K562 (cell line): Measurements from ENCODE around the gene CMIP. TPM values are rescaled to one million over a fixed set of nuclear protein-coding genes. Genes with fewer than 3 reads are reported as not detected.

Experiments
- ARID2 ChIP-seq: fragments of 450-650 bp; IDR thresholded peaks from 2 replicates; pipeline ENCODE4 v1.6.1; 2017; ENCODE audit warnings: antibody characterized with exemption, mild to moderate bottlenecking
- BCOR ChIP-seq: fragments of 450-650 bp; IDR thresholded peaks from 2 replicates; pipeline ENCODE4 v1.6.1; 2016
- BMI1 ChIP-seq: fragments of 150-350 bp; IDR thresholded peaks from 2 replicates; pipeline ENCODE4 v1.6.1; 2014; ENCODE audit warnings: low read length
- CBFA2T2 ChIP-seq: fragments of 450-650 bp; conservative IDR thresholded peaks from 2 replicates; pipeline ENCODE4 v1.6.1; 2017; ENCODE audit warnings: mild to moderate bottlenecking
- ETV6 ChIP-seq, 3 experiments: fragments of 150-350 bp in 1 of 3; sonication (generic) in 1 of 3; formaldehyde crosslinking in 1 of 3; IDR thresholded peaks; 2 replicates each; pipeline versions ENCODE4 v1.6.1 to v1.8.0; 2014 to 2022; ENCODE audit warnings: borderline replicate concordance in 2 of 3, low read depth in 2 of 3, antibody characterized with exemption in 1 of 3, low read length in 1 of 3, mild to moderate bottlenecking in 1 of 3, missing genetic modification reagents in 1 of 3
- HLTF ChIP-seq: fragments of 450-650 bp; IDR thresholded peaks from 2 replicates; pipeline ENCODE4 v1.6.1; 2016
- IFI16 ChIP-seq: fragments of 250-450 bp; sonication (Bioruptor Pico); IDR thresholded peaks from 2 replicates; pipeline ENCODE4 v2.1.2; 2022; ENCODE audit warnings: mild to moderate bottlenecking, inconsistent platforms
- IRF2 ChIP-seq: sonication (generic); formaldehyde crosslinking; IDR thresholded peaks from 2 replicates; pipeline ENCODE4 v1.8.1; 2022; ENCODE audit warnings: mild to moderate bottlenecking, missing genetic modification reagents
- MAX ChIP-seq: sonication (generic); formaldehyde crosslinking; IDR thresholded peaks from 2 replicates; pipeline ENCODE4 v1.9.0; 2022; ENCODE audit warnings: mild to moderate bottlenecking, missing genetic modification reagents
- MCM7 ChIP-seq, 2 experiments: fragments of 450-650 bp; IDR thresholded peaks; 2 replicates each; pipeline ENCODE4 v1.6.1; 2016 to 2018
- NFATC3 ChIP-seq: fragments of 450-650 bp; IDR thresholded peaks from 2 replicates; pipeline ENCODE4 v1.6.1; 2017; ENCODE audit warnings: mild to moderate bottlenecking
- PHB2 ChIP-seq: fragments of 450-650 bp; IDR thresholded peaks from 2 replicates; pipeline ENCODE4 v1.6.1; 2017; ENCODE audit warnings: low read depth
- YBX1 ChIP-seq: fragments of 450-650 bp; IDR thresholded peaks from 2 replicates; pipeline ENCODE4 v1.7.1; 2016; ENCODE audit warnings: mild to moderate bottlenecking
- ZFPM2 ChIP-seq: fragments of 250-450 bp; sonication (Bioruptor Pico); IDR thresholded peaks from 2 replicates; pipeline ENCODE4 v1.5.1; 2022; ENCODE audit warnings: mild to moderate bottlenecking
- ZNF696 ChIP-seq: fragments of 250-450 bp; sonication (Bioruptor Pico); conservative IDR thresholded peaks from 2 replicates; pipeline ENCODE4 v1.4.0; 2020; ENCODE audit warnings: mild to moderate bottlenecking, moderate library complexity
- ZNF778 ChIP-seq: fragments of 450-650 bp; formaldehyde crosslinking; IDR thresholded peaks from 2 replicates; pipeline ENCODE4 v1.4.0; 2020; ENCODE audit warnings: mild to moderate bottlenecking, moderate library complexity
- polyA plus RNA-seq, 8 experiments: library from polyadenylated mRNA; depleted of rRNA in 4 of 8; stranded (reverse) in 5 of 8; unstranded in 3 of 8; fragments of >200 nt; fragmentation: Nextera tagmentation in 2 of 8; fragmentation: Illumina TruSeq in 1 of 8; extraction: Ambion mirVana in 2 of 8; extraction: Trizol in 1 of 8; gene quantifications; 2 replicates each; pipeline versions ENCODE4 v1.2.1 to v1.2.3, GENCODE V29; 2011 to 2014; ENCODE audit warnings: inconsistent platforms in 1 of 8, missing spikeins in 1 of 8
- total RNA-seq, 7 experiments: library from RNA; depleted of rRNA in 6 of 7; stranded (reverse); fragments of >200 nt in 6 of 7; fragmentation: Illumina TruSeq in 2 of 7; extraction: Trizol in 2 of 7; gene quantifications; 2 replicates each; pipeline versions ENCODE4 v1.2.1 to v1.2.3, GENCODE V29; 2011 to 2021; ENCODE audit warnings: low replicate concordance in 1 of 7
- TF ChIP-seq, protein P1 (sequence below): fragments of 450-650 bp; IDR thresholded peaks from 2 replicates; pipeline ENCODE4 v1.6.1; 2017; ENCODE audit warnings: antibody characterized with exemption
- TF ChIP-seq, protein P2 (sequence below): sonication (generic); formaldehyde crosslinking; IDR thresholded peaks from 2 replicates; pipeline ENCODE4 v1.9.0; 2022; ENCODE audit warnings: mild to moderate bottlenecking, missing genetic modification reagents
- TF ChIP-seq, protein P3 (sequence below): fragments of 450-650 bp; formaldehyde crosslinking; IDR thresholded peaks from 2 replicates; pipeline ENCODE4 v1.4.0; 2020; ENCODE audit warnings: mild to moderate bottlenecking
- TF ChIP-seq, protein P4 (sequence below): fragments of 250-450 bp; sonication (Bioruptor Pico); IDR thresholded peaks from 2 replicates; pipeline ENCODE4 v1.4.0; 2020

The CMIP gene
- total and polyA plus RNA-seq, 9 of the 15 experiments (the other 6 are each of a cell fraction or from before 2014, with no cell fraction given), result 0.94 to 82.5 (median 10.3) TPM

GRCh38 chr16:81614654-81615359 is 170.2 kb downstream of the CMIP start (continued):
- TF ChIP-seq, protein P1, sequence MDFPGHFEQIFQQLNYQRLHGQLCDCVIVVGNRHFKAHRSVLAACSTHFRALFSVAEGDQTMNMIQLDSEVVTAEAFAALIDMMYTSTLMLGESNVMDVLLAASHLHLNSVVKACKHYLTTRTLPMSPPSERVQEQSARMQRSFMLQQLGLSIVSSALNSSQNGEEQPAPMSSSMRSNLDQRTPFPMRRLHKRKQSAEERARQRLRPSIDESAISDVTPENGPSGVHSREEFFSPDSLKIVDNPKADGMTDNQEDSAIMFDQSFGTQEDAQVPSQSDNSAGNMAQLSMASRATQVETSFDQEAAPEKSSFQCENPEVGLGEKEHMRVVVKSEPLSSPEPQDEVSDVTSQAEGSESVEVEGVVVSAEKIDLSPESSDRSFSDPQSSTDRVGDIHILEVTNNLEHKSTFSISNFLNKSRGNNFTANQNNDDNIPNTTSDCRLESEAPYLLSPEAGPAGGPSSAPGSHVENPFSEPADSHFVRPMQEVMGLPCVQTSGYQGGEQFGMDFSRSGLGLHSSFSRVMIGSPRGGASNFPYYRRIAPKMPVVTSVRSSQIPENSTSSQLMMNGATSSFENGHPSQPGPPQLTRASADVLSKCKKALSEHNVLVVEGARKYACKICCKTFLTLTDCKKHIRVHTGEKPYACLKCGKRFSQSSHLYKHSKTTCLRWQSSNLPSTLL, result 0 out of 2 replicates have a peak, but pooled peaks have one; percentile 9
- TF ChIP-seq CBFA2T2, result no peak
- TF ChIP-seq, protein P2, sequence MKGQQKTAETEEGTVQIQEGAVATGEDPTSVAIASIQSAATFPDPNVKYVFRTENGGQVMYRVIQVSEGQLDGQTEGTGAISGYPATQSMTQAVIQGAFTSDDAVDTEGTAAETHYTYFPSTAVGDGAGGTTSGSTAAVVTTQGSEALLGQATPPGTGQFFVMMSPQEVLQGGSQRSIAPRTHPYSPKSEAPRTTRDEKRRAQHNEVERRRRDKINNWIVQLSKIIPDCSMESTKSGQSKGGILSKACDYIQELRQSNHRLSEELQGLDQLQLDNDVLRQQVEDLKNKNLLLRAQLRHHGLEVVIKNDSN, result 0 out of 2 replicates have a peak, but pooled peaks have one; percentile 10
- TF ChIP-seq BMI1, result no peak
- no peak for TF ChIP-seq ETV6 (IDR thresholded peaks at IDR 0.05; ENCODE audit: borderline replicate concordance in 1 of 2, low read depth in 2 of 2, low read length in 1 of 2)
- no peak for TF ChIP-seq ETV6 (CRISPR knock-in tag; IDR thresholded peaks at IDR 0.05; ENCODE audit: borderline replicate concordance)
- no peak for TF ChIP-seq ZNF696 (CRISPR knock-in tag)
- TF ChIP-seq ZFPM2 (CRISPR knock-in tag), result no peak
- TF ChIP-seq, protein P3, sequence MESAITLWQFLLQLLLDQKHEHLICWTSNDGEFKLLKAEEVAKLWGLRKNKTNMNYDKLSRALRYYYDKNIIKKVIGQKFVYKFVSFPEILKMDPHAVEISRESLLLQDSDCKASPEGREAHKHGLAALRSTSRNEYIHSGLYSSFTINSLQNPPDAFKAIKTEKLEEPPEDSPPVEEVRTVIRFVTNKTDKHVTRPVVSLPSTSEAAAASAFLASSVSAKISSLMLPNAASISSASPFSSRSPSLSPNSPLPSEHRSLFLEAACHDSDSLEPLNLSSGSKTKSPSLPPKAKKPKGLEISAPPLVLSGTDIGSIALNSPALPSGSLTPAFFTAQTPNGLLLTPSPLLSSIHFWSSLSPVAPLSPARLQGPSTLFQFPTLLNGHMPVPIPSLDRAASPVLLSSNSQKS (CRISPR knock-in tag), result no peak
- TF ChIP-seq BCOR, result peak; percentile 37; the same call in 1 of the 2 replicates
- TF ChIP-seq MCM7 (IDR thresholded peaks at IDR 0.05), result 0 out of 4 replicates have a peak, but pooled peaks of 1 of the 2 experiments have one; percentile 10
- TF ChIP-seq IFI16, result no peak
- TF ChIP-seq YBX1, result no peak
- TF ChIP-seq, protein P4, sequence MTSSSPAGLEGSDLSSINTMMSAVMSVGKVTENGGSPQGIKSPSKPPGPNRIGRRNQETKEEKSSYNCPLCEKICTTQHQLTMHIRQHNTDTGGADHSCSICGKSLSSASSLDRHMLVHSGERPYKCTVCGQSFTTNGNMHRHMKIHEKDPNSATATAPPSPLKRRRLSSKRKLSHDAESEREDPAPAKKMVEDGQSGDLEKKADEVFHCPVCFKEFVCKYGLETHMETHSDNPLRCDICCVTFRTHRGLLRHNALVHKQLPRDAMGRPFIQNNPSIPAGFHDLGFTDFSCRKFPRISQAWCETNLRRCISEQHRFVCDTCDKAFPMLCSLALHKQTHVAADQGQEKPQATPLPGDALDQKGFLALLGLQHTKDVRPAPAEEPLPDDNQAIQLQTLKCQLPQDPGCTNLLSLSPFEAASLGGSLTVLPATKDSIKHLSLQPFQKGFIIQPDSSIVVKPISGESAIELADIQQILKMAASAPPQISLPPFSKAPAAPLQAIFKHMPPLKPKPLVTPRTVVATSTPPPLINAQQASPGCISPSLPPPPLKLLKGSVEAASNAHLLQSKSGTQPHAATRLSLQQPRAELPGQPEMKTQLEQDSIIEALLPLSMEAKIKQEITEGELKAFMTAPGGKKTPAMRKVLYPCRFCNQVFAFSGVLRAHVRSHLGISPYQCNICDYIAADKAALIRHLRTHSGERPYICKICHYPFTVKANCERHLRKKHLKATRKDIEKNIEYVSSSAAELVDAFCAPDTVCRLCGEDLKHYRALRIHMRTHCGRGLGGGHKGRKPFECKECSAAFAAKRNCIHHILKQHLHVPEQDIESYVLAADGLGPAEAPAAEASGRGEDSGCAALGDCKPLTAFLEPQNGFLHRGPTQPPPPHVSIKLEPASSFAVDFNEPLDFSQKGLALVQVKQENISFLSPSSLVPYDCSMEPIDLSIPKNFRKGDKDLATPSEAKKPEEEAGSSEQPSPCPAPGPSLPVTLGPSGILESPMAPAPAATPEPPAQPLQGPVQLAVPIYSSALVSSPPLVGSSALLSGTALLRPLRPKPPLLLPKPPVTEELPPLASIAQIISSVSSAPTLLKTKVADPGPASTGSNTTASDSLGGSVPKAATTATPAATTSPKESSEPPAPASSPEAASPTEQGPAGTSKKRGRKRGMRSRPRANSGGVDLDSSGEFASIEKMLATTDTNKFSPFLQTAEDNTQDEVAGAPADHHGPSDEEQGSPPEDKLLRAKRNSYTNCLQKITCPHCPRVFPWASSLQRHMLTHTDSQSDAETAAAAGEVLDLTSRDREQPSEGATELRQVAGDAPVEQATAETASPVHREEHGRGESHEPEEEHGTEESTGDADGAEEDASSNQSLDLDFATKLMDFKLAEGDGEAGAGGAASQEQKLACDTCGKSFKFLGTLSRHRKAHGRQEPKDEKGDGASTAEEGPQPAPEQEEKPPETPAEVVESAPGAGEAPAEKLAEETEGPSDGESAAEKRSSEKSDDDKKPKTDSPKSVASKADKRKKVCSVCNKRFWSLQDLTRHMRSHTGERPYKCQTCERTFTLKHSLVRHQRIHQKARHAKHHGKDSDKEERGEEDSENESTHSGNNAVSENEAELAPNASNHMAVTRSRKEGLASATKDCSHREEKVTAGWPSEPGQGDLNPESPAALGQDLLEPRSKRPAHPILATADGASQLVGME (CRISPR knock-in tag), result no peak
- TF ChIP-seq ARID2, result peak; percentile 38; the same call in 1 of the 2 replicates
- TF ChIP-seq ZNF778, result no peak
- TF ChIP-seq NFATC3, result no peak
- TF ChIP-seq HLTF, result 0 out of 2 replicates have a peak, but pooled peaks have one; percentile 10
- TF ChIP-seq MAX (CRISPR knock-in tag), result no peak
- TF ChIP-seq IRF2 (CRISPR knock-in tag), result peak; percentile 19; the same call in 1 of the 2 replicates
- TF ChIP-seq PHB2, result peak; percentile 44
